Uterus (tissue), 4 donors: ENCODE results near the gene DNAJC16. TPM values are rescaled to one million over a fixed set of nuclear protein-coding genes. Genes with fewer than 3 reads are reported as not detected.

ENCODE experiments used
- DNase-seq, 2 donors: peaks; one replicate each; pipeline ENCODE4 v3.0.0-alpha.2; 2019 to 2020
- H3K27ac ChIP-seq, 2 donors: fragments of 200-600 bp; sonication (generic); 1 replicate in 1 of 2; 2 replicates in 1 of 2; pipeline ENCODE4 v1.5.1; 2016 to 2018
- H3K27me3 ChIP-seq, 2 donors: fragments of 200-600 bp; sonication (generic); one replicate each; pipeline ENCODE4 v1.5.1; 2018 to 2019; ENCODE audit warnings: control low read depth in 1 of 2
- H3K36me3 ChIP-seq, 2 donors: fragments of 200-600 bp; sonication (generic); one replicate each; pipeline ENCODE4 v1.5.1; 2019; ENCODE audit warnings: control low read depth in 1 of 2
- H3K4me1 ChIP-seq, 2 donors: fragments of 200-600 bp; sonication (generic); one replicate each; pipeline ENCODE4 v1.5.1; 2018 to 2019; ENCODE audit warnings: control low read depth in 1 of 2
- H3K4me3 ChIP-seq, 2 donors: fragments of 200-600 bp; sonication (generic); 1 replicate in 1 of 2; 2 replicates in 1 of 2; pipeline ENCODE4 v1.5.1; 2018 to 2019; ENCODE audit warnings: mild to moderate bottlenecking in 1 of 2
- H3K9me3 ChIP-seq, 2 donors: fragments of 200-600 bp; sonication (generic); one replicate each; pipeline ENCODE4 v1.5.1; 2019; ENCODE audit warnings: control low read depth in 1 of 2
- POLR2A ChIP-seq, 2 donors: fragments of 450-650 bp; IDR thresholded peaks; one replicate each; pipeline ENCODE4 v1.6.1; 2016; ENCODE audit warnings: antibody characterized with exemption in 2 of 2, mild to moderate bottlenecking in 1 of 2, moderate library complexity in 1 of 2
- intact Hi-C: fragments of 100-400 bp; cut with DNase I; formaldehyde crosslinking; loops from one replicate; pipeline ENCODE4 v1.15.1; 2023; ENCODE audit warnings: low total_unique reads
- small RNA-seq: library from RNA; depleted of rRNA; stranded (forward); fragments of <200 nt; gene quantifications from one replicate; pipeline ENCODE3, GENCODE V24; 2016
- total RNA-seq, 4 donors: library from RNA; depleted of rRNA in 3 of 4; stranded (reverse); fragments of >200 nt in 3 of 4; gene quantifications; one replicate each; pipeline versions ENCODE4 v1.1.0 to v1.2.4, GENCODE V29; 2014 to 2023
- TF ChIP-seq, protein P1 (sequence below), 4 experiments: fragments of 200-600 bp in 2 of 4; fragments of 450-650 bp in 2 of 4; sonication (generic) in 2 of 4; IDR thresholded peaks; one replicate each; pipeline ENCODE4 v1.5.1; 2016 to 2019; ENCODE audit warnings: antibody characterized with exemption in 4 of 4, mild to moderate bottlenecking in 2 of 4, moderate library complexity in 1 of 4
- donor health status: DM: yes; HTN: yes; CAD: no.

DNAJC16 gene
- total RNA-seq, 4 donors from 2014 or later, result 8.8 to 32.4 (median 27.5) TPM

DNA sequence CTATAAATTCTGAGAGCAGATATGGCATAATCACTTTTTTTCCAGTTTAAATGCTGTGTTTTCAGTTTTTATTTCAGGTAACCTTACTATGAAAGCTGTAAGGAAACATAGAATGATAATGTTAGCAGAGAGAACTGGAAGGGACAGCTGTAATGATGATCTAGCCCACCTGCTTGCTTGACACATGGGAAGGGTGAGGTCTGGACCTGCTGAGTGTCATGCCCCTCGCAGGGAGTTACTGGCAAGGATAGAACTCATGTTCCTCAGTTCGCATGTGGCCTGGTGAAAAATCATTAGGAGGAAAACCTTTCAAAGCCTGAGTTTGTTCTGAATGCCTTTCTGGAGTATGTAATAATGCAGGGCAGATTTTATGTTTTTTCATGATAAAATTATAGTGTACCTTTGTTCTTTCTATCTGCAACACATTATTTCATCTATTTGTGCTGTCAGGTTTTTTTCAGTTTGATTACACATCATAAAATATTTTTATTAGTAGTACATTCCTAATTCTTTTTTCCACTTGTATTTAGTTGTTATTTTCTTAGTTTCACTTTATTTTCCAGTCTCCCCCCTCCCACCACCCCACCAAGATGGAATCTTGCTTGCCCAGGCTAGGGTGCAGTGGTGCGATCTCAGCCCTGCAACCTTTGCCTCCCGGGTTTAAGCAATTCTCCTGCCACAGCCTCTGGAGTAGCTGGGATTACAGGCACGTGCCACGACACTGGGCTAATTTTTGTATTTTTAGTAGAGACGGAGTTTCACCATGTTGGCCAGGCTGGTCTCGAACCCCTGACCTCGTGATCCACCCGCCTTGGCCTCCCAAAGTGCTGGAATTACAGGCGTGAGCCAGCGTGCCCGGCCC lies 98.6 kb downstream of the DNAJC16 start:
- Histone ChIP-seq H3K4me1 (peaks cover 16 to 17% of the 10 kb centered on the region in 2 donors), H3K27ac (peak overlapping the region; percentile 71), H3K36me3 (no peaks in the 10 kb centered on the region), H3K4me3 (no peak overlapping the region), H3K27me3 (no peaks in the 10 kb centered on the region), H3K9me3 (no peaks in the 10 kb centered on the region)
- DNase-seq, result peak; percentile 43 to 71
- intact Hi-C loops, result no loop called here
- TF ChIP-seq, protein P1, sequence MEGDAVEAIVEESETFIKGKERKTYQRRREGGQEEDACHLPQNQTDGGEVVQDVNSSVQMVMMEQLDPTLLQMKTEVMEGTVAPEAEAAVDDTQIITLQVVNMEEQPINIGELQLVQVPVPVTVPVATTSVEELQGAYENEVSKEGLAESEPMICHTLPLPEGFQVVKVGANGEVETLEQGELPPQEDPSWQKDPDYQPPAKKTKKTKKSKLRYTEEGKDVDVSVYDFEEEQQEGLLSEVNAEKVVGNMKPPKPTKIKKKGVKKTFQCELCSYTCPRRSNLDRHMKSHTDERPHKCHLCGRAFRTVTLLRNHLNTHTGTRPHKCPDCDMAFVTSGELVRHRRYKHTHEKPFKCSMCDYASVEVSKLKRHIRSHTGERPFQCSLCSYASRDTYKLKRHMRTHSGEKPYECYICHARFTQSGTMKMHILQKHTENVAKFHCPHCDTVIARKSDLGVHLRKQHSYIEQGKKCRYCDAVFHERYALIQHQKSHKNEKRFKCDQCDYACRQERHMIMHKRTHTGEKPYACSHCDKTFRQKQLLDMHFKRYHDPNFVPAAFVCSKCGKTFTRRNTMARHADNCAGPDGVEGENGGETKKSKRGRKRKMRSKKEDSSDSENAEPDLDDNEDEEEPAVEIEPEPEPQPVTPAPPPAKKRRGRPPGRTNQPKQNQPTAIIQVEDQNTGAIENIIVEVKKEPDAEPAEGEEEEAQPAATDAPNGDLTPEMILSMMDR (IDR thresholded peaks at IDR 0.05), result no peak
- no peak for TF ChIP-seq POLR2A (IDR thresholded peaks at IDR 0.05)

Small RNAs within 50 kb of the gene (small RNA-seq; reads per million reads assigned to genes)
- gene CD24P1 (not detected), gene RNU7-179P (not detected), gene SCARNA21B (not detected)

Other genes with a start within 250 kb of the DNAJC16 start
- 10 to 100 TPM; 12.1 to 32.5 (median 20.4) TPM for gene EFHD2, start 117.0 kb upstream of the DNAJC16 start, total RNA-seq
- 1 to 10 TPM in 1 of 4 donors, not detected in 3; 1.1 TPM for gene CTRC, start 88.4 kb upstream of the DNAJC16 start, total RNA-seq
- gene CELA2A, start 70.1 kb upstream of the DNAJC16 start, total RNA-seq, result not detected
- not detected for gene CELA2B, start 50.7 kb upstream of the DNAJC16 start, total RNA-seq
- gene CASP9, start 2.6 kb upstream of the DNAJC16 start, total RNA-seq, result 10 to 100 TPM in 2 of 4 donors, 1 to 10 TPM in 2; 2.6 to 16.0 (median 8.1) TPM
- gene AGMAT, start 58.2 kb downstream of the DNAJC16 start, total RNA-seq, result 1 to 10 TPM in 1 of 4 donors, under 1 TPM in 1, not detected in 2; 0.27 to 1.4 TPM
- 100 to 1,000 TPM in 1 of 4 donors, 10 to 100 TPM in 3; 26.2 to 115 (median 43.7) TPM for gene DDI2, start 90.6 kb downstream of the DNAJC16 start, total RNA-seq
- gene PLEKHM2, start 157.5 kb downstream of the DNAJC16 start, total RNA-seq, result 10 to 100 TPM; 21.3 to 70.2 (median 30.7) TPM
- 1 to 10 TPM in 2 of 4 donors, under 1 TPM in 1, not detected in 1; 0.29 to 2.1 (median 1.6) TPM for gene SLC25A34, start 209.4 kb downstream of the DNAJC16 start, total RNA-seq
- not detected for gene TMEM82, start 215.7 kb downstream of the DNAJC16 start, total RNA-seq
- gene FBLIM1, start 231.9 kb downstream of the DNAJC16 start, total RNA-seq, result 10 to 100 TPM; 12.9 to 96.9 (median 74.3) TPM